ENCODE results near the gene HDX.
A peak's percentile ranks its signal among the peaks of the same experiment; 100 is the strongest.

The HDX gene

GRCh38 chrX:84362184-84362838 lies 139.9 kb downstream of the HDX start:
- TF ChIP-seq OSR1 (CRISPR knock-in tag; IDR thresholded peaks at IDR 0.05) (no peak), ZNF70 (CRISPR knock-in tag; IDR thresholded peaks at IDR 0.05) (no peak), CSDC2 (CRISPR knock-in tag; IDR thresholded peaks at IDR 0.05) (no peak), ZNF8 (CRISPR knock-in tag; IDR thresholded peaks at IDR 0.05) (no peak)
- ATAC-seq: peak; percentile 37; the same call in 1 of the 3 replicates

DNA sequence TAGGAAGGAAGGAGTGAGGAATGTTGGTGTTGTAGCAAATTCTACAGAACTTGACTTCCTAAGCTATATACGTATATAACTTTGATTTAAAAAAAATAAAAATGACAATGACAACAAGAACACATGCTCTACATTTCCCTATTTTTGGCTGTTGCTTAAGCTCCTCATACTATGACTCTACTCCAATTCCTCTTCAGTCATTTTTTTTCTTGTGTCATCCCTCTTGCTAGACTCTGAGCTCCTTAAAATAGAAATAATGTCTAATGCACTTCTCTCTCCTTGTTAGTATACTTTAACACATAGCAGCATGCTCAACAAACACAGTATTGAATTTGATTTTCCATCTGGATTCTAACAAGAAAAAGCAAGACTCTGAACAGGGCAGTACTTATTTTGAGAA lies 144.0 kb downstream of the HDX start:
- TF ChIP-seq PPARA (CRISPR knock-in tag; IDR thresholded peaks at IDR 0.05; ENCODE audit: borderline replicate concordance): no peak
- TF ChIP-seq ZC3H10 (CRISPR knock-in tag; IDR thresholded peaks at IDR 0.05): no peak
- no peak for TF ChIP-seq ISL1 (CRISPR knock-in tag; IDR thresholded peaks at IDR 0.05)
- no peak for ATAC-seq

GRCh38 chrX:84357296-84357695 lies 145.0 kb downstream of the HDX start:
- ATAC-seq: no peak
- TF ChIP-seq, protein P1, sequence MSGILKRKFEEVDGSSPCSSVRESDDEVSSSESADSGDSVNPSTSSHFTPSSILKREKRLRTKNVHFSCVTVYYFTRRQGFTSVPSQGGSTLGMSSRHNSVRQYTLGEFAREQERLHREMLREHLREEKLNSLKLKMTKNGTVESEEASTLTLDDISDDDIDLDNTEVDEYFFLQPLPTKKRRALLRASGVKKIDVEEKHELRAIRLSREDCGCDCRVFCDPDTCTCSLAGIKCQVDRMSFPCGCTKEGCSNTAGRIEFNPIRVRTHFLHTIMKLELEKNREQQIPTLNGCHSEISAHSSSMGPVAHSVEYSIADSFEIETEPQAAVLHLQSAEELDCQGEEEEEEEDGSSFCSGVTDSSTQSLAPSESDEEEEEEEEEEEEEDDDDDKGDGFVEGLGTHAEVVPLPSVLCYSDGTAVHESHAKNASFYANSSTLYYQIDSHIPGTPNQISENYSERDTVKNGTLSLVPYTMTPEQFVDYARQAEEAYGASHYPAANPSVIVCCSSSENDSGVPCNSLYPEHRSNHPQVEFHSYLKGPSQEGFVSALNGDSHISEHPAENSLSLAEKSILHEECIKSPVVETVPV (CRISPR knock-in tag; IDR thresholded peaks at IDR 0.05): no peak
- TF ChIP-seq GLIS3 (CRISPR knock-in tag; IDR thresholded peaks at IDR 0.05) (no peak), ZFP30 (CRISPR knock-in tag; IDR thresholded peaks at IDR 0.05) (no peak), ESRRG (CRISPR knock-in tag; IDR thresholded peaks at IDR 0.05) (no peak), PATZ1 (CRISPR knock-in tag; IDR thresholded peaks at IDR 0.05; ENCODE audit: borderline replicate concordance) (no peak), PPARA (CRISPR knock-in tag; IDR thresholded peaks at IDR 0.05; ENCODE audit: borderline replicate concordance) (no peak), SNAI2 (CRISPR knock-in tag; IDR thresholded peaks at IDR 0.05) (no peak), ARNTL (CRISPR knock-in tag; IDR thresholded peaks at IDR 0.05; ENCODE audit: borderline replicate concordance, low read depth) (no peak), ZFP3 (CRISPR knock-in tag; IDR thresholded peaks at IDR 0.05) (no peak), TCF4 (CRISPR knock-in tag; IDR thresholded peaks at IDR 0.05; ENCODE audit: borderline replicate concordance) (no peak), RARB (CRISPR knock-in tag; IDR thresholded peaks at IDR 0.05) (no peak), ISL1 (CRISPR knock-in tag; IDR thresholded peaks at IDR 0.05) (no peak), ZNF70 (CRISPR knock-in tag; IDR thresholded peaks at IDR 0.05) (no peak)

DNA sequence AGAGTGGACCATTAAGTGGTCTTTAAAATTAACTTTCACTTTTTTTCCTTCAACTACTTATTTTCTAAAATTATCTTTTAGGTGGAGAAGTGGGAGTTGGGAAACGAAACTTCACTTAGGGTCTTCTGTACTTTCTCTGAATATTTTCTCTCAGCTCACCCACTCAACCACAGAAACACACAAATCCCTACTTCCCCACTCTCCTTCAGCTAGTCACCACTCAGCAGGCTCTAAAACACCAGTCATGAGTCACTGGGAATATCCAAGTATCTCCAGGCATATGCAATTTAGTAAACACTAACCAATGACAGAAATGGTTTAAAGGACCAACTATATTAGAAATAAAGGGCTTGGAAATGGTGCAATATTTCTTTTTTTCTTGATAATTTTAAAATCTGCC lies 161.3 kb downstream of the HDX start:
- TF ChIP-seq ZNF8 (CRISPR knock-in tag; IDR thresholded peaks at IDR 0.05): no peak
- no peak for TF ChIP-seq ZNF70 (CRISPR knock-in tag; IDR thresholded peaks at IDR 0.05)
- TF ChIP-seq SNAI2 (CRISPR knock-in tag; IDR thresholded peaks at IDR 0.05): no peak
- TF ChIP-seq, protein P1 (CRISPR knock-in tag; IDR thresholded peaks at IDR 0.05): no peak
- TF ChIP-seq ISL1 (CRISPR knock-in tag; IDR thresholded peaks at IDR 0.05): no peak
- no peak for TF ChIP-seq ZC3H10 (CRISPR knock-in tag; IDR thresholded peaks at IDR 0.05)
- TF ChIP-seq, protein P2, sequence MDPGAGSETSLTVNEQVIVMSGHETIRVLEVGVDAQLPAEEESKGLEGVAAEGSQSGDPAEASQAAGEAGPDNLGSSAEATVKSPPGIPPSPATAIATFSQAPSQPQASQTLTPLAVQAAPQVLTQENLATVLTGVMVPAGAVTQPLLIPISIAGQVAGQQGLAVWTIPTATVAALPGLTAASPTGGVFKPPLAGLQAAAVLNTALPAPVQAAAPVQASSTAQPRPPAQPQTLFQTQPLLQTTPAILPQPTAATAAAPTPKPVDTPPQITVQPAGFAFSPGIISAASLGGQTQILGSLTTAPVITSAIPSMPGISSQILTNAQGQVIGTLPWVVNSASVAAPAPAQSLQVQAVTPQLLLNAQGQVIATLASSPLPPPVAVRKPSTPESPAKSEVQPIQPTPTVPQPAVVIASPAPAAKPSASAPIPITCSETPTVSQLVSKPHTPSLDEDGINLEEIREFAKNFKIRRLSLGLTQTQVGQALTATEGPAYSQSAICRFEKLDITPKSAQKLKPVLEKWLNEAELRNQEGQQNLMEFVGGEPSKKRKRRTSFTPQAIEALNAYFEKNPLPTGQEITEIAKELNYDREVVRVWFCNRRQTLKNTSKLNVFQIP (CRISPR knock-in tag; IDR thresholded peaks at IDR 0.05; ENCODE audit: borderline replicate concordance, low read depth): no peak
- TF ChIP-seq PPARA (CRISPR knock-in tag; IDR thresholded peaks at IDR 0.05; ENCODE audit: borderline replicate concordance): no peak
- TF ChIP-seq ZNF565 (CRISPR knock-in tag; conservative IDR thresholded peaks at IDR 0.05; ENCODE audit: low read depth): no peak
- TF ChIP-seq ESRRG (CRISPR knock-in tag; IDR thresholded peaks at IDR 0.05): no peak
- no peak for TF ChIP-seq RARB (CRISPR knock-in tag; IDR thresholded peaks at IDR 0.05)
- TF ChIP-seq, protein P3, sequence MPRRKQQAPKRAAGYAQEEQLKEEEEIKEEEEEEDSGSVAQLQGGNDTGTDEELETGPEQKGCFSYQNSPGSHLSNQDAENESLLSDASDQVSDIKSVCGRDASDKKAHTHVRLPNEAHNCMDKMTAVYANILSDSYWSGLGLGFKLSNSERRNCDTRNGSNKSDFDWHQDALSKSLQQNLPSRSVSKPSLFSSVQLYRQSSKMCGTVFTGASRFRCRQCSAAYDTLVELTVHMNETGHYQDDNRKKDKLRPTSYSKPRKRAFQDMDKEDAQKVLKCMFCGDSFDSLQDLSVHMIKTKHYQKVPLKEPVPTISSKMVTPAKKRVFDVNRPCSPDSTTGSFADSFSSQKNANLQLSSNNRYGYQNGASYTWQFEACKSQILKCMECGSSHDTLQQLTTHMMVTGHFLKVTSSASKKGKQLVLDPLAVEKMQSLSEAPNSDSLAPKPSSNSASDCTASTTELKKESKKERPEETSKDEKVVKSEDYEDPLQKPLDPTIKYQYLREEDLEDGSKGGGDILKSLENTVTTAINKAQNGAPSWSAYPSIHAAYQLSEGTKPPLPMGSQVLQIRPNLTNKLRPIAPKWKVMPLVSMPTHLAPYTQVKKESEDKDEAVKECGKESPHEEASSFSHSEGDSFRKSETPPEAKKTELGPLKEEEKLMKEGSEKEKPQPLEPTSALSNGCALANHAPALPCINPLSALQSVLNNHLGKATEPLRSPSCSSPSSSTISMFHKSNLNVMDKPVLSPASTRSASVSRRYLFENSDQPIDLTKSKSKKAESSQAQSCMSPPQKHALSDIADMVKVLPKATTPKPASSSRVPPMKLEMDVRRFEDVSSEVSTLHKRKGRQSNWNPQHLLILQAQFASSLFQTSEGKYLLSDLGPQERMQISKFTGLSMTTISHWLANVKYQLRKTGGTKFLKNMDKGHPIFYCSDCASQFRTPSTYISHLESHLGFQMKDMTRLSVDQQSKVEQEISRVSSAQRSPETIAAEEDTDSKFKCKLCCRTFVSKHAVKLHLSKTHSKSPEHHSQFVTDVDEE (CRISPR knock-in tag; IDR thresholded peaks at IDR 0.05): no peak
- TF ChIP-seq PATZ1 (CRISPR knock-in tag; IDR thresholded peaks at IDR 0.05; ENCODE audit: borderline replicate concordance): no peak
- TF ChIP-seq GLIS3 (CRISPR knock-in tag; IDR thresholded peaks at IDR 0.05): no peak
- no peak for TF ChIP-seq ARNTL (CRISPR knock-in tag; IDR thresholded peaks at IDR 0.05; ENCODE audit: borderline replicate concordance, low read depth)
- no peak for TF ChIP-seq OSR1 (CRISPR knock-in tag; IDR thresholded peaks at IDR 0.05)
- no peak for TF ChIP-seq CSDC2 (CRISPR knock-in tag; IDR thresholded peaks at IDR 0.05)
- no peak for TF ChIP-seq ZFP30 (CRISPR knock-in tag; IDR thresholded peaks at IDR 0.05)
- TF ChIP-seq, protein P4, sequence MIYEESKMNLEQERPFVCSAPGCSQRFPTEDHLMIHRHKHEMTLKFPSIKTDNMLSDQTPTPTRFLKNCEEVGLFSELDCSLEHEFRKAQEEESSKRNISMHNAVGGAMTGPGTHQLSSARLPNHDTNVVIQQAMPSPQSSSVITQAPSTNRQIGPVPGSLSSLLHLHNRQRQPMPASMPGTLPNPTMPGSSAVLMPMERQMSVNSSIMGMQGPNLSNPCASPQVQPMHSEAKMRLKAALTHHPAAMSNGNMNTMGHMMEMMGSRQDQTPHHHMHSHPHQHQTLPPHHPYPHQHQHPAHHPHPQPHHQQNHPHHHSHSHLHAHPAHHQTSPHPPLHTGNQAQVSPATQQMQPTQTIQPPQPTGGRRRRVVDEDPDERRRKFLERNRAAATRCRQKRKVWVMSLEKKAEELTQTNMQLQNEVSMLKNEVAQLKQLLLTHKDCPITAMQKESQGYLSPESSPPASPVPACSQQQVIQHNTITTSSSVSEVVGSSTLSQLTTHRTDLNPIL (CRISPR knock-in tag; IDR thresholded peaks at IDR 0.05; ENCODE audit: low read depth): no peak
- ATAC-seq: no peak
